Inflammatory macrophage treated with lipopolysaccharide for 1 hour (primary cell): Measurements from ENCODE around the gene RFC2.
"Not testable (repeated sequence)": the region's sequence is repeated elsewhere in the genome, so short reads cannot be mapped to it uniquely, and the experiment has no call there.

Source experiments
- DNase-seq, 2 donors: peaks; one replicate each; pipeline ENCODE4 v3.0.0-alpha.2; 2020 to 2022

The RFC2 gene

DNA sequence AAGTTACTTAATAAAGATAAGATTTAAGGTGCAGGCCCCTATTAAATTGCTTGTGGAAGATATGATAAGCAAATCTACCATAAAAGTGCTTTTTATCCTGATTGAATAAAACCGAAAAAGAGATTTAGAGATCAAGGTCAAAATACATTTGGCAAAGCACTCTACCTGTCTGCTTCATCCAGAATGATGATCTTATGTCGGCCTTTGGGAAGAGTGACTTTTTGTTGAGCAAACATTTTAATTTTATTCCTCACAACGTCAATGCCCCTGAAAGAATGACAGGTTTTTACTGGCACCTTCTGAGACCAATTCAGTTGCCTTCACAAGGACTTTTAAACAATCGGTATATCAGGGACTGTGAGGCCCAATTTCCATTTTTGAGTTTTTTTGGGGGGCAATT, 7.7 kb downstream of the RFC2 start:
- DNase-seq: no peak

DNA sequence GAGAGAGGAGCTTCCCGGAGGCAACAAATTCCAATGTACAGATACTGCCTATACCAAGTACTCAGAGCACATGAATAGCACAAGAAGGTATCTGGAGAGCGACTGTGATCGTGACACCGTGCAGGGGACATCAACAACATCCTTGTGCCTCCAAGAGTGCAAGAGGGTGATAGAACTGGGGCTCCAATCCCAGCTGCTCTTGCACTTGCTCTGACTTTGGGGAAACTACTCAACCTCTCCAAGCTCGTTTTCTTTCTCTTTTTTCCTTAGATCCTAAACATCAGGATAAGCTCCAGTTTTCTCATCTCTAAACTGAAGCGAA, 12.1 kb downstream of the RFC2 start:
- DNase-seq: no peak

DNA sequence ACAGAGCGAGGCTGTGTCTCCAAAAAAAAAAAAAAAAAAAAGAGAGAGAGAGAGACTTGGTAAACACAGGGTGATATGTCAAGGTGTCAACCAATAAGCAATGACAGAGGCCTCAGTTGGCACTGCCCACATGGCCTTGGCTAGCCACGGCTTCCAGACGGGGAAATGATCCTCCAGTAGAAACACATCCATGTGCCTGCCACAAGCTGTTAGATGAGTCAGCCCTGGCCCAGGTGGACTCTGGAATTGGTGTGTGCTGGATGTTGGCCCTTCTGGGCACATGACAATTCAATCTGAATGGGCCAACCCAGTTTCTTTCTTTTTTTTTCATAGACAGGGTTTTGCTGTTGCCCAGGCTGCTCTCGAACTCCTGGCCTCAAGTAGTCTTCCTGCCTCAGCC, 13.7 kb downstream of the RFC2 start:
- DNase-seq: no peak

DNA sequence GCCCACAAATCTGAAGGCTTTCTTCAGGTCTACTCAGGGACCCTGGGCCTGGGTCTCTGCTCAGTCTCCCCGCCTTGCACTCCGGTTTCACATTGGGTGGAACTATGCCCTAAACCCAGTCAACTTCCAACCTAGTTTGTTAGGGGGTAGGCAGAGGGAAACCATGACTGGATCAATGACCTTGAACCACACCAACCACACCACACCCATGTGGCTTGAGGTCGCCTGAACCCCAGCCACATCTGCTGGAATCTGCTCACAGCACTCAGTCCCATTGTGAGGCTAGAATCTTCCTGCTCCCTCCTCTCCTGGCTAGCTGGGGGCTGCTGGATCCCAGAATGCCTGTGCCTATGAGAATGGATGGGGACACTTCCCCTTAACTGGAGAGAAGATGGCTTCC, 17.9 kb downstream of the RFC2 start:
- DNase-seq: no peak

DNA sequence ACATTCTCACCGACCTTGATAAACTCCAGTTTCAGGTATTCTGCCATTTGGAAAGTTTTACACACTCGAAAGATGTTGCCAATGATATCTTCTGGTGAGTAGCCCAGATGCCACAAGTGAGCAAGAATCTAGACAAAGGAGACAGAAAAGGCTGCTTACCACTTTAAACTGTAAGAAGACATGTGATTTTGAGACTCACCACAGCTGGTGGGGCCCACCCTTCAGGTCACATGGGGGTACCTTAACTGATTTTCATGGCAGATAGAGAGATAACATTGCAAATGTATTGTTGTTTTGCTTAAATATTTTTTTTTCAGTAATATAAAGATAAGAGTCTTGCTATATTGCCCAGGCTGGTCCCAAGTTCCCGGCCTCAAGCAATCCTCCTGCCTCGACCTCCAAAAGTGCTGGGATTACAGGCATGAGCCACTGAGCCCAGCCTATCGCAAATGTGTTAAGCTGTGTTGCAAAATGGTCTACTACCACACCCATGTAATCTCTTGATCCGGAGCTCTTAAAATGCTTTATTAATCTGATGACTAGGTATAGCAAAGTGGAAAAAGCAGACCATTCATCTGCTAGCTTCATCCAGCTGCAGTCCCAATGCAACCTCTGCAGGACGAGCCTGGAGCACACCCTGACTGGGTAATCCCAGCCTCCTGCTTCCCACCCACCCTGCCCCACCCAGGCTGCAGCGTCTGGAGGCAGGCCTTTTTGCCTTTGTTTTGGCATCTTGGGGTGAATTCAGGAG, 18.5 kb downstream of the RFC2 start:
- no peak for DNase-seq

DNA sequence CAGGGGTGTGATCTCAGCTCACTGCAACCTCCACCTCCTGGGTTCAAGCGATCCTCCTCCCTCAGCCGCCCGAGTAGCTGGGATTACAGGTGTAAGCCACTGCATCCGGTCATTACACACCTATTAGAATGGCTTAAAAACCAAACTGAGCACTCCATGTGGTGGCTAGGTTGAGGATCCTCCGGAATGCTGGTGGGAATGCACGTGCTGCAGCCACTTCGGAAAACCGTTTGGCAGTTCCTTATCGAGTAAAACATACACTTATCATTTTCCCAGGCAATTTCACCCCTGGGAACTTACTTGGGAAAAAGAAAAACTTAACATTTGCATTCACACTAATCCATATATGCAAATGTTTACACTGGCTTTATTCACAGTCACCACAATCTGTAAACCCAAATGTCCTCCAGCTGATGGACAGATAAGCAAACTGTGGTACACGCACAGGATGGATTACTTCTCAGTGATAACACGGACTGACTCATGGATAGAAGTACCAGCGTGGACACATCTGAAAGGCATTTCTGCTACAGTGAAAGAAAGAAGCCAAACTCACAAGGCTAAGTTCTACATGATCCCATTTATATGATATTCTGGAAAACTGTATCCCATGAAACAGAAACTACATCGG, 20.4 kb downstream of the RFC2 start:
- no peak for DNase-seq

DNA sequence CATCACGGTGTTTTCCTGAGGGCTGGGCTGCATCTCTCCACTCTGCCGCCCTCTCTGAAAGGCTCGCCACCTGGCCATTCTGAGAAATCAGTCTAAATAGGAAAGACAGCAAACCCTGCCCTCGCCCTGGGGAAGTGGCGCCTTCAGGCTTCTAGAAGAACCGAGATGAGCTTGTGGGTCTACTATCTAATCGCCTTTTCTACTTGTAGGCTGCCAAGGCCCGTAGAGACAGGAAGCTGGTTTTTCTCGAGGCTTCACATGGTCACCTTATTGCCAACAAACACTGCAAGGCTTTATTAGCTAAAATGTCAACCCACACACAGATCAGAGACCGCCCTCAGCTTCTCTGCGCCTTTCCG, 23.0 kb downstream of the RFC2 start:
- DNase-seq: peak; percentile 13 to 47

DNA sequence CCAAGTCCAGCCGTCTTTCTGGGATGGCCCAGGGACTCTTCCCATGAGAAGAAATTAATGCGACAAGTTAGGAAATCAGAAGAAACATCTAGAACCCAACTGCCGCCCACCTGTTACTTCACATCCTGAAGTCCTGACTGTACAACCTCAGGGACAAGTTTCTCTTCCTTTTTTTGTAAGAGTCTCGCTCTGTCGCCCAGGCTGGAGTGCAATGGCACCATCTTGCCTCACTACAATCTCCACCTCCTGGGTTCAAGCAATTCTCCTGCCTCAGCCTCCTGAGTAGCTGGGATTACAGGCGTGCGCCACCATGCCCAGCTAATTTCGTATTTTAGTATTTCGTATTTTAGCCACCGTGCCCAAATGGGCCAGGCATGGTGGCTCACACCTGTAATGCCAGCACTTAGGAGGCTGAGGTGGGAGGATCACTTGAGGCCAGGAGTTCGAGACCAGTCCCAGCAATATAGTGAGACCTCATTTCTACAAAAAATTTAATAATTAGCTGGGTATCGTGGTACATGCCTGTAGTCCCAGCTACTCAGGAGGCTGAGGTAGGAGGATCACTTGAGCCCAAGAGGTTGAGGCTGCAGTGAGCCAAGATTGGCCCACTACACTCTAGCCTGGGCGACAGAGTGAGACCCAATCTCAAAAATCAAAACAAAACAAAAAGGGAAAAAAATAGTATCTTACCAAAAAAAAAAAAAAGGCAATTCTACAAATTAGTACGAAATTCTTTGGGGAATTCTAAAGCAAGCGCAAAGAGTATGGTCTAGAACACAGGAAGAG, 23.6 kb downstream of the RFC2 start:
- peak; percentile 84 to 92 for DNase-seq

DNA sequence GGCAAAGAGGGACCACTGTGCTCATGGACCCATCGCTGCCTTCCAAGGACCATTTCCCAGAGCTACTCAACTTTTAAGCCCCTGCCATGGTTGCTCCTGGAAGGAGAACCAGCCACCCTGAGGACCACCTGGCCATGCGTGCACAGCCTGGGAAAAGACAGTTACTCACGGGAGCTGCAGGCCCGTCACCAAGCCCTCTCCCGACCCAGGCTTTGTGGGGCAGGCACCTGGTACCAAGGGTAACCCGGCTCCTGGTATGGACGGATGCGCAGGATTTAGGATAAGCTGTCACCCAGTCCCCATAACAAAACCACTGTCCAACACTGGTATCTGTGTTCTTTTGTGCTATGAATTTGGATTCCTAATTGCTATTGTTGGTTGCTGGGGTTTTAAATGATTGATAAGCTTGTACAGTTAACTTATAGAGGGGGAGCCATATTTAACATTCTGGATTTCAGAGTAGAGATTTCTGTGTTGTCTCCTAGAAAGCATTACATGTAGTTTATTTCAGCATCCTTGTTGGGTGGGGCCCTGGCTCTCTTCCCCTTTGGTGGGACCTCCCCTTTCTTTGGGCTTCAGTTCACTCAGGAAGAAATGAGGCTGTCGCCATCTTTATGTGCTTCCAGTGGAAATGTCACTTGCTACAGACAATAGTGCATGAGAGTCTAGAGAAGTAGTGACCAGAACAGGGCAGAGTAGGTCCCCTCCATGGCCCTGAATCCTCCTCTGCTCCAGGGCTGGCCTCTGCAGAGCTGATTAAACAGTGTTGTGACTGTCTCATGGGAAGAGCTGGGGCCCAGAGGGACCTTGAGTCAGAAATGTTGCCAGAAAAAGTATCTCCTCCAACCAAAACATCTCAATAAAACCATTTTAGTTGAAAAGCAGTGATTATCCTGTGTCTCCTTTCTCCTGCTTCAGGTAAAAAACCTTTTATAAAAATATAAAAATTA, 25.0 kb downstream of the RFC2 start:
- peak; percentile 66 to 67 for DNase-seq

DNA sequence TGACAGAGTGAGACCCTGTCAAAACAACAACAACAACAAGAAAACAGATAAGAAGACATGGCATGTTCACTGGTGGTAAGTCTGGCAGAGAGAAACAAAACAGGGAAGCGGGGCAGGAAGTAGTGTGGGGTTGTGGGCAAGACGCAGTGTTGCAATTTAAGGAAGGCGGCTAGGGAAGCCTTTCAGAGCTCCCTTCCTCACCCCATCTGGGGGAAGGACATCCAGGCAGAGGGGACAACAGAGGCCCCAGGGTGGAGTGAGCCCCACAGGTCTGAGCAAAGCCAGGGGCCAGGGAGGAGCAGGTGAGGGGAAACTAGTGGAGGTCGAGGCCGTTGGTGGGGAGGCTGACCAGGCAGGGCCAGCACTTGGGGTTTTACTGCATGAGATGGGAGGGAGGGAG, 27.6 kb downstream of the RFC2 start:
- DNase-seq: peak; percentile 76 to 79

DNA sequence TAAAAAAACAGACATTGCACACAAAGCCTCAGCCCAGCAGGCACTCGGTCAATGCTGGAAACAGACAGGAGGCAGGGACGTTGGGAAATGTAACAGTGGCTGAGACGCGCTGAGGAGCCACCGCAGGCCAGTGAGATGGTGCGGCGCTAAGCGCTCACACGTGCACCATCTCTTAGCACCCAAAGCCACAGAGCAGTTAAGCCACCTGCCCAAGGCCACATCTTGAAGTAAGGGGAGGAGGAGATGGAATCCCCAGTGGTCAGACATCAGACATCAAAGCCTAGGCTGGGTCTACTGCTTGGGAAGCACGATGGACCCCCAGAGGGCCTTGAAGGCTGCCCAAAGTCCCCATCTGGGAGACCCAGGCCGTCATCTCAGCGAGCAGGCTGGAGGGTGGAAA, 28.8 kb downstream of the RFC2 start:
- no peak for DNase-seq

DNA sequence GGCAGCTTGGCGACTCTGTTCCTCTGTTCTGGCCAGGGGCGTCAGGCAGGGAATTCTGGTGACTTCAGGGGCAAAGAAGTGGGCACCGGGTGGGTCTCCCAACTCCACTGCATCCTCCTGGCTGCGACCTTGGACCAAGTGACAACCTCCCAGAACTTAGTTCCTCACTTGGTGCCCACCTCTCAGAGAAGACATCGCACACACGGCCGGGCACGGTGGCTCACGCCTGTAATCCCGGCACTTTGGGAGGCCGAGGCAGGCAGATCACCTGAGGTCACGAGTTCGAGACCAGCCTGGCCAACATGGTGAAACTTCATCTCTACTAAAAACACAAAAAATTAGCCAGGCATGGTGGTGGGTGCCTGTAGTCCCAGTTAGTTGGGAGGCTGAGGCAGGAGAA, 29.3 kb downstream of the RFC2 start:
- DNase-seq: not testable (repeated sequence)

DNA sequence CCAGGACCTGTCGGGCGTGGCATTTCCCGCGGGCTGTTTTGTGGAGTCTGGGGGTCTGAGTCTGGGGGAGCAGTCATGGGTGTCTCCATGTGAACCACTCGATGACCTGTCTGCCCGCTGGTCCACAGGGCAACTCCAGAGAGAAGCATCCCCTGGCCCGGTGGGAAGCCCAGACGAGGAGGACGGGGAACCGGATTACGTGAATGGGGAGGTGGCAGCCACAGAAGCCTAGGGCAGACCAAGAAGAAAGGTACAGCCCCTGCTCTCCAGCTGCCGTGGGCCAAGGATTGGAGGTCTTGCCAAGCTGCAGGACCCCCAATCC, 29.7 kb downstream of the RFC2 start:
- no peak for DNase-seq

DNA sequence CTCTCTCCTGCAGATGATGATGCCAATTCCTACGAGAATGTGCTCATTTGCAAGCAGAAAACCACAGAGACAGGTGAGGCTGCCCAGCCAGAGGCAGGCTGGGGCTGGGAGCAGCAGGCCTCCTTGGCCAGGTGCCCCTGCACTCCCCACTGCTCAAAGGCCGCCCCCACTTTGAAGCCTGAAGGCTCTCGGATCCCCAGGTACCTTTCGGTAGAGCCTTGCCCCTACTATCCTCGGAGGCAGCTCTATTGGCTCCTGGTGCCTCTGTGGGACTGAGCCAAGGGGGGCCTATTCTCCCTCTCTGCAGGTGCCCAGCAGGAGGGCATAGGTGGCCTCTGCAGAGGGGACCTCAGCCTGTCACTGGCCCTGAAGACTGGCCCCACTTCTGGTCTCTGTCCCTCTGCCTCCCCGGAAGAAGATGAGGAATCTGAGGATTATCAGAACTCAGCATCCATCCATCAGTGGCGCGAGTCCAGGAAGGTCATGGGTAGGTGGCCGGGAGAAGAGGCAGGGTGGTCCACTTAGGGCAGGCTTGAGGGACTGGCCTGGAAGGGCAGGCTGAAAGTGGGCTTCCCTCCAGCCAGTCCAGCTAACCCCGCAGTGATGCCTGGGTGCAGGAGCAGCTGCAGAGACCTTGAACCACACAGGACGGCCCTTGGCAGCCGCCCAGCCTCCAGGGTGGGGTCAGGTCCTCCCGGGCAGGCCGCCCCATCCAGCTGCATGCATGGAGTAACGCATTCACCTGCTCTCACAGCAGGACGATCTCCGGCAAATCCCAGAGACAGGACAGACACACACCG, 30.3 kb downstream of the RFC2 start:
- no peak for DNase-seq

DNA sequence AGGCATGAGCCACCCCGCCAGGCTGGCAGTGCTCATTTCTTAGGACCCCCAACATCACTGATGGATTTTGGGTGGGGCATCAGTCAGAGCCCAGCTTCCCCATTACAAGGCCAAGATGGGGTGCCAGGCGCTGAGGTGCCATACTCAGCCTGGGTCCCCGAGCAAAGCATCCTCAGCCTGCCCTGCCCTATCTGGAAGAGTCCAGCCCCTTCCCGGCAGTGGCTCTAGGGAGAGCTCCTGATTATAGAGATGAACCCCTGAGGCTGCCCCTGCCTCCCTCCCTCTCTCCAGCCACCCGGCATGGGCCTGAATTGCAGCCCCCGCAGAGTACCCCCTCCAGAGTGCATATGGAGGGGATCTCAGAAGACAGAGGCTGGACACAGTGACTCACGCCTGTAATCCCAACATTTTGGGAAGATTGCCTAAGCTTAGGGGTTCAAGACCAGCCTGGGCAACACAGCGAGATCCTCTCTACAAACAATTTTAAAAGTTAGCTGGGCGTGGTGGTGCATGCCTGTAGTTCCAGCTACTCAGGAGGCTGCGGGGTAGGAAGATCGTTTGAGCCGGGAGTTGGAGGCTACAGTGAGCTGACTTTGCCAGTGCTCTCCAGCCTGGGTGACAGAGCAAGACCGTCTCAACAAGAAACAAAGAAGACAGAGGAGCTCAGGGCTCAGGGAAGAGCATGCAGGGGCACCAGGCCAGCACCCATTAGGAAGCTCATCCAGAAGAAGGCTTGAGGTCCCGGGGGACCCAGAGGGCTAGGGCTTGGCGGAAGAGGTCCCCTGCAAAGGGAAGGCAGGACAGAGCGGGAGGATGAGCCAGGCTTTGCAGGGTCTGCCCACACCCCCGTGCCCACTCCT, 31.1 kb downstream of the RFC2 start:
- no peak for DNase-seq

DNA sequence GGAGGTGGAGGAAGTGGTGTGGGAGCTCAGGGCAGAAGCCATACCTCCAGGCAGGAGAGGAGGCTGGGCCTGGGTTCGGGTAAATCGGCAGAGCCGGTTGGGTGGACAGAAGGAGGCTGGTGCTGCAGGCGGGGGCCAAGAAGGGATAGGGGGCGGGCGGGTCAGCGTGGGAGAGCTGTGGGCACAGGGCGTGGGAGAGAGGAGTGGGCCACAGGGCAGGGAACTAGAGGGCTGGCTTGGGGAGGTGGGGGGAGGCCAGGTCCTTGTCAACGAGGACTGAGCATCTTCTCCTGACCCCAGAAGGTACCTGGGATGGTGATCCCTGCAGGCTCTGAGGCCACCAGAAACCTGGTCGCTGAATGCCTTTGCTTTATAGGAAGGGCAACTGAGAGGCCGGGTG, 32.5 kb downstream of the RFC2 start:
- DNase-seq: no peak

DNA sequence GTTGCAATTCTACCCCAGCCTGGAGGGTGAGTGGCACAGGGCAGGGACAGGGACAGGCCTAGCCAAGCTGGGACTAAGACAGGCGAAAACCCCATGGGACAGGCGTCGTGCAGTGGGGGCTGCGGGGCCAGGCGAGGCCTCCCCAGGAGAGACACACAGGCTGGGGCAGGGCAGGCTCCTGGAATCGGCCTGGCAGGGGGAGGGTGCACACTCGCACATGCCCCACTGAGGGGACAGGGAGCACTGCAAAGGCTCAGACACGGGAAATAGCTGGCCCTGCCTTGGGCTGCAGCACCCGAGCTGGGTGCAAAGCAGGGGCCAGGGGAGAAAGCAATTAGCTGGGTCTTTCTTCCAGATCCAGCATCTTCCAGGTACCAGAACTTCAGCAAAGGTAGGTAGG, 34.0 kb downstream of the RFC2 start:
- no peak for DNase-seq

DNA sequence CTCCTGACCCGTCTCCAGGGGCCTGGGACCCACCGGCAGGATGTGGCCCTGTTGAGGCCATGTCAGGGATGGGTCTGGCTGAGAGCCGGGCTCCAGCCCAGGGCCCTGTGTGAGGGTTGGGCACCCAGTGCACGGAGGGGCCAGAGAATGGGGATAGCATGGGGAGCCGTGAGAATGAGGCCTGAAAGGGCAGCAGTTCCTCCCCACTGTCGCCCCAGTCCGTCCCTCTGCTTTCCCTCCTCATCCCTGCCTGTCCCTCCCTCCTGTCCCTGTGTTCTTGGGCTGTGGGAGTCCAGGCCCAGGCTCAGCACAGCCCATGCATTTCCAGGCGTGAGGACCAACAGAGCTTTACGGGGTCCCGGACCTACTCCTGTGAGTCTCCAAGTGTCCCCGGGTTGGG, 34.8 kb downstream of the RFC2 start:
- no peak for DNase-seq

DNA sequence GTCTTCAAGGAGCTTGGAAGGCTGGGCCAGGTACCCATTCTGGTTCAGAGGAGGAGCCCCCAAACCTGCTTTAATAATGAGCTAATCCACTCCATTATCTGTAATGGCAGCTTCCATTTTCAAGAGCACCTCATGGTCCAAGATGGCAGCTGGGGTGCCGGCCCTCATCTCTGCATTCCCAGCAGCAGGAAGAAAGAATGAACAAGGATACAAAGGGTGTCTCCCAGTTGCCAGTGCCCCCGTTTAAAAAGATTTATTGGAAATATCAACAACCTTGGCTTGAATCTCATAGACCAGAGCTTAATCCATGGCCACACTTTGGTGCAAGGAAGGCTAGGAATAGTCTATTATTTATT, 35.9 kb downstream of the RFC2 start:
- no peak for DNase-seq

DNA sequence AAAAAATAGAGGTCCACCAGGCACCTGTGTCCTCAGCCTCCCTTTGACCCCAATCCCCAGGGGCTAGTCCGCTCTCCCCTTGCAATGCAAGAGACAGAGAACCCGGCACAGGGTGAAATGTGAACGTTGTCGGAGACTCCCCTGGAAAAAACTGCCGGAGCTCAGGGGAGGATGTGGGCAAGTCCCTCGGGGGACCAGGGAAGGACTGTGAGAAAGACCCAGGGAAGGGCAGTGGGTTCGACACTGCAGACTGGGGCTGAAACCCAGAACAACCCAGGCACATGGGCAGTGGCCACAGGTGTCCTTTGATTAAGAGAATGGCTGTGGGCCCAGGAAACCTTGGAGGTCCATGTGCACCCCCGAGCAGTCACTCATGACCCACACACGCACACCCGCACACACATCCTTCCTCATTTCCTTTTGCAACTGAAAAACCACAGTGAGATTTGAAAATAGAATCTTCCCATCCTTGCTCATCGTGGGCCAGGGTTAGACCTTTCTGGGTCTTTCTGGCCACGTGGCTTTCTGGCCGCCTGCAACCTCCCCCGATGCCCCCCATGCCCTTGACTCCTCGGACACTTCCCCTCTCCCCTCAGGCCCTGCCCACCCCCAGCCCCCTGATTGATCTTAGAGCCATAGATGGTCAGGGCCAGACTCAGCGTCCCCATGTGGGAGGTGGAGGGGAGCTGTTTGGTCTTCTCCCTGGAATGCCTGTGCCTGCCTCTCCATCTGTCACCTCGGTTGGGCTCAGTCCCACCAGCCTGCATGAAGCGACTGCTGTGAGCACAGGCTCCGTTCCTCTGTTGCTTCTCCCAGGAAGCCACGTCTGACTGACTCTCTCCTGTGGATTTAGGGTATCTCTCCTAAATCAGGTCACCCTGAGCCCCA, 36.5 kb downstream of the RFC2 start:
- peak; percentile 75 to 83 for DNase-seq
